T-helper 22 cell (primary cell): ENCODE data around the gene STARD13.
"Not testable (repeated sequence)": the region's sequence is repeated elsewhere in the genome, so short reads cannot be mapped to it uniquely, and the experiment has no call there.

Experiments used
- DNase-seq: peaks from one replicate; pipeline ENCODE4 v3.0.0-alpha.2; 2020; ENCODE audit warnings: low read depth

STARD13 gene

DNA sequence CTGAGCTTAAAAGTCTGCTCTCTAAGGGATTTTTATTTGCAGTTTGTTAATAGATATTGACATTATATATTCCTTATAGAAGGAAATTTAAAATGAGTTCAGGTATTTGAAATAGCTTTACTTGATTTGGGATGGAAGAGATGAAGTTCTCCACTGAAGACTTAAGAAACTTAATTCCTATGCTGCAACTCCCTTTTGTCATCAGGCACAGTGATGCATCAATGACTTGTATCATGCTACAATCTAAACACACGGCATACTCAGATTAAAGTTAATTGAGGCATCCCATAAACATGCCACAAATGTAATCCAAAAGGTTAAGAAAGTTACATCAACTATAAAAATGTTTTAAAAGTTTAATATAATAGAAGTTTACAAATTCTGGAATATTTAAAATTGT, 109.0 kb downstream of the STARD13 start:
- DNase-seq, result no peak

DNA sequence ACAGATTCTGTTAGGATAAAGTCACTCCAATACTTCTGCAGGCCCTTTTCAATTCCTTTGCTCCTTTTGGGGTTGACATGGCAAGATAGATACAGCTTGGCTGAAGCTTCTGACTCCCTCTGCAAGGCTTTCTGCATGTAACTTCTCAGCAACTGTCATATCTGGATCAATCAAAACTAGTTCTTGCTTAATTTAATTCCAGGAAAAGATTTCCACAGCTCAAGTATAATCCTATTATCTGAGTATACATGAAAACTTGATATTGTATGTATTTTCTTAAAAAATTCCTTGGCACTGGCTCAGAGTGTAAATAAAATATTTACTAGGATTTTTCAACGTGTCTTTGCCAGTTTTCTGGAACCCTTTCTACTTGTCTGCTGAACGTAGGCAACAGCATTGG, 109.6 kb downstream of the STARD13 start:
- DNase-seq, result no peak

DNA sequence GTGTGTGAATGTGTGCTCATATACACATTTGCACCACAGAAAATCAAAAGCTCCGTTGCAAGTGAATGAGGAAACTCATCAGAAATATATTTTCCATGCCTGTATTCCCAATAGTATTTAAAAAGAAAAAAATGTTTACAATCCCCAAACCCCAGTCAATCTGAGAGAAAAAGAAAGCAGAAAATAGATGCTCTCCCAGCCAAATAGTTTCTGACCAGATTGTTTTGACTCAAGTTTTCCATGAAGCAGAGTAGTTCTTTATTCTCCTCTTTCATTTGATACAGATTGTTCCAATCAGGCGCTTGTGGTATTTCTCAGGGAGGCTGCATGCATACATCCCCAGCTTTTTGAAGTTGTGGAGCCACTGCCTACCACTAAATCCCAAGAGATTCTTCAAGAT, 110.6 kb downstream of the STARD13 start:
- no peak for DNase-seq

DNA sequence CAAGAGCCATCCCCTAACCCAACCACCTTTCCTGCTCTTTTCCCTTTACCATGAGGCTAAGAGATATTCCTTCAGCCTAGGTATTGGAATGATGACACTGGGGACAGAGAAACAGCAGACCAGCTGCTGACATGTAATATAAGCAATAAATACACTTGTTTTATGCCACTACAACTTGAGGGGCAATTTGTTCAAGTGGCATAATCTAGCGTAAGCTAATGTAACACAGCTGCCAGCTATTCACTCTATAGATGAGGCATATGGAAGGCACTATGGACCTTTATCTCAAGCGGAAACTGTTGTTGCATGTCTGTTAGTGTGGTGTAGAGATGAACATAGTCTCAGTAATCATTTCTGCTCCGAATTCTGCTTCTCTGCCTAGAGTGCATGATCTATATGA, 111.1 kb downstream of the STARD13 start:
- DNase-seq, result no peak

DNA sequence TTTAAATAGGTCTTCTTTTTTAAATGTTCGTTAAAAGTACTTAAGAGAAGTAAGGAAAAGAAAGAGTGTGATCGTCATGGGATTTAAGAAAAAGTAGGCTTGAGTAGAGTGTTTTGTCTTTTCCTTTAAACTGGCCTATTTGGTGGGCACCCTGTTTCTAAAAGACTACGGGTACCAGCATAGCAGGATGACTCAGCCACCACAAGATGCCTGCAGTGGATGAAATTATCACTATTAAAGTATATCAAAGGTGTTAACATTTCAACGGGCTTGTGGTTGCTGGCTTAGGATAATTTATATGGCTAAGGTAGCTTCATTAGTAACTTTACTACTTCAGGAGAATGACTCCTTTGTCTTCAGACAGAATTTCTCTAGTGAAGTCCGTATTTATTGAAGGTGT, 112.6 kb downstream of the STARD13 start:
- DNase-seq, result no peak

DNA sequence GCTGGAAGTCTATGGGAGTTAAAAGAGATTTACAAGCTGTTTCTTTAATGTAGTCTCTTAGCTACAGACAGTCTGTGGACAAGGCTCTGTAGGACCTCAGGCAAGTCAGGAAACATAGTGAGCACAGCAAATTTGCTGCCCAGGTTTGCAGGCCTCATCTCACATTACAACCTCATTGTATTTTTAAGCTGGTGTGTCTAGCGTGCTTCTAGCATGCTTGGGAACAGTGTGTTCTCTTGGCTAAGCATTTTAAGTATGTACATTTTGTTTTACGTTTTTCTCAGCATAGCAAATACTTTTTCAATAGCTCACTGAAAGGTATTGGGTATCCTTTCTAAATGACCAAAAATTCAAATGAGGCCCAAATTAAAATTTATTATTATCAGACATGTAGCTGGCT, 113.2 kb downstream of the STARD13 start:
- DNase-seq, result no peak

DNA sequence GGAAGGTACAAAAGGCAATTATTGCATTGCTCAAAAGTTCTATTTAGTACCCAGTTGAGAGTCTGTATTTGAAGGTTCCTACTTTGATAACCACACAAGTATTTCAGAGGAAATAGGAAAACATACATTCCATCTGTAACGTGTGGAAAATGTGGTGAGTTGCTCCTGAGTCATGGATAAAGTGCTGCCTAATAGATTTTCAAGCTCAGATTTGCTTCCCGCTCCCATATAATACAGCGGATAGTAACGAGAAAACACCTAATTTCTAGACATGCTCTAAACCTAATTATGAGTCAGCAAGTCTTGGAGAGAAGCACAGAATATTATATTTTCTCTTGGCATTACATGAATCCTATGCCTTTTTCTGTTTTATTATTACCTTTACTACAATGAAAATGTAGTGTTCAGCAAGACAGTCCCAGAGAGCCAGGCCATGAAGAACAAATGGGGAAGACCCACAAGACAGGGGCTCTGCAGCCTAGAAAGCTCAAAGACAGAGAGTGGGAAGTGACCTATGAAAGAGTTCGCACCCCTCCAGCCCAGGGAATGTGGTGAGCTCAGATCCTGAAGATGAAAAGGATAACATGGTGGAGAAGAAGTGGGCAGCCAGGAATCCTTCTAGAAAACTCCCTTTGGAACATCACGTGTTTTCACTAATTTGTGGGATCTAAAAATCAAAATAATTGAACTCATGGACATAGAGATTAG, 116.1 kb downstream of the STARD13 start:
- DNase-seq, result no peak

DNA sequence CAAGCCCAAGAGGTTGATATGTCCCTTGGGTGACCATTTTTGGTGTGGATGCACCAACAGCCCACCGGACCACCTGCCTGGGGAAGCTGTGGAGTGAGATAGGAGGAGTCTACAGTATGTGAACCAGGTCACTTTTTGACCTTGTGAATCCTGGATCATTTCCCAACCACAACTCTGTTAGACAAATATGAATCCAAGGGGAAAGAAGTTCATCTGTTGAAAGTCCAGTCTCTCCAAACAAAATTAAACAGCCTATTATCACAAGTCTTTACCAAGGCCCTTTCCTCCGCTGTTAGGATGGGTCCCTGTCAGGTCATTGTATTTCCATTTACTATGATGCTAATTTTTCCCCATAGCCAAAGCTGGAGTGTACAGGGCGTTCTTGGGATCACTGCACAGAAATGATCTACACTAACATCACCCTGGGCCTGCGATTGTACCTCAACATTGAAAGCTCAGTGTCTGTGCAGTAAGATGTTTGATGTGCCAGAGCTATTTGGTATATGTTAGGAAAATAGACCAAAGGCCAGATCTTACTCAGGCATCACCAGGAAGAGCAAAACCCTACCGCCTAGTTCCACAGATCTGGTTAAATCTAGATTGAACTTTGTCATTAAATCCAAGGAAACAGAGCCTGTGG, 117.1 kb downstream of the STARD13 start:
- no peak for DNase-seq

DNA sequence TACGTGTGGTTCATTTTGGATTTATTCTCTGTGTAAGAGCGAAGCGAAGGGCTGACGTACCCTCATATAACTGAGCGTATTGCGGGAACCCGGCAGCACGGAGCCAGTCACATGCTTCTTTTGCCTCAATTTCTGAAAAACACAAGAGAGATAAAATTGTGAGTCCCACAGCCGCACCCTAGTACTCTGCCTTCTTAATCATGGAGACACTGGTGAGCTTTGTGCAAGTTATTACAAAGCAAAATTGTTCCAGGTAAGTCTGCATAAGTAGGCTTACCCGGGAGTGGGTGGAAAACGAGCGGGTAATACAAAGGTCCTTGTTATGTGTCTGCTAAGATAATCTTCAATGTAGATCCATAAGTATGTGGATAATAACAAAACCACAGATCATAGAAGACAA, 118.1 kb downstream of the STARD13 start:
- DNase-seq, result no peak

DNA sequence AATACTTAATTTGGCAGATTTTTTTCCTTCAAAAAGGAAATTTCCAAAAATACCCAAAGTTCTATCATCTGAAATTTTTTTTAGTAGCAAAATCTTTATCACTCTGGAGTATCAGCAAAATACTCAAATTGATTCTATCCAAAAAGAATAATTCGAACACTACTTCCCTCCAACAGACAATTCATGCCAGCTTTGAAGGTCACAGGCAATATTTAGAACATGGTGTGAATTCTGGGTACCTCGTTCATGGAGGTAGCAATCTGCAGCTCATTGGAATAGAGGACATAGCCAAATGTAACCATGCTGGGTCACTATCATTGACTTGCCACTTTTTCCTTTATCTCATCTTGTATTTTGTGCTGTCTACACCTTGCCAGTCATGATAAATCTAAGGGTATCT, 119.8 kb downstream of the STARD13 start:
- no peak for DNase-seq

DNA sequence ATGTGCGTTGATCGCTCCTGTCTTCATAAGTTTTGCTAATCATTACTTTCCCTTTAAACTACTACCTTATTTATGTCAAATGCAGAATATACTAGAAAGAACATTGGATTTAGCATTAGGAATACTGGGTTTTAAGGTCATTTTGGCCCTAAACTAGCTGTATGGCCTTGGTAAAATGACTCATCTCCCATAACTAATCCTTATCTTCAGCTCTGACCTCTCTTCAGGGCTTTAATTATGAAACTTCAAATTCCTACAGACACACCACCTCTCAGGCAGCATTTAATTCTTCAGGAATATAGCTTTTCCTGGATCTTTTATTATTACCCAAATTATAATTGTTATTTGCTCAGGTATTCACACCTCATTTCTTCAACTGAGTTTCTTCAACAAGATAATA, 121.2 kb downstream of the STARD13 start:
- DNase-seq, result no peak

DNA sequence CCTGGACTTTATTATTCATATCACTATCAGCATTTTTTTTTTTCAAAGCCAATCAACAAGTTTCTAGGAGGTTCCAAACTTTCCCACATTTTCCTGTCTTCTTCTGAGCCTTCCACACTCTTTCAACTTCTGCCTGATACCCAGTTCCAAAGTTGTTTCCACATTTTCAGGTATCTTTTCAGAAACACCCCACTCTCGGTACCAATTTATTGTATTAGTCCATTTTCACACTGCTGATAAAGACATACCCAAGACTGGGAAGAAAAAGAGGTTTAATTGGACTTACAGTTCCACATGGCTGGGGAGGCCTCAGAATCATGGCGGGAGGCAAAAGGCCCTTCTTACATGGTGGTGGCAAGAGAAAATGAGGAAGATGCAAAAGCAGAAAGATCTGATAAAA, 122.8 kb downstream of the STARD13 start:
- DNase-seq, result not testable (repeated sequence)

DNA sequence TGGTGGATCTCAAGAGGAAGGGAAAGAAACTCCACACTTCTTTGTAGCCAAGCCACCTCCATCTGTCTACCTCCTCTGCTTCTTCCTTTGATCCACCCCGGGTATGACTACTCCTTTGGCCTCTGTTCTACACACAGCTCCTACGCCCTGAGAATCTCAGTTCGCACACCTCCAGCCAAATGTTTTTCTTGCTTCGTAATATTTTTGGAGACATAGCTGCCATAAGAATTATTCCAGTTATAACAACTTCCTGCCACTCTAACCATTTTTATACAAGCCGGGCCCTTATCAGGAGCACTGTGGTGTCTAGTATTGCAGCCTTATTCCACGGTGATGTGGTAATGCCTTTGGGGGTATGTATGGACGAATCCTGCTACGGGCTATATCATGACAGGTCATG, 126.7 kb downstream of the STARD13 start:
- DNase-seq, result no peak

DNA sequence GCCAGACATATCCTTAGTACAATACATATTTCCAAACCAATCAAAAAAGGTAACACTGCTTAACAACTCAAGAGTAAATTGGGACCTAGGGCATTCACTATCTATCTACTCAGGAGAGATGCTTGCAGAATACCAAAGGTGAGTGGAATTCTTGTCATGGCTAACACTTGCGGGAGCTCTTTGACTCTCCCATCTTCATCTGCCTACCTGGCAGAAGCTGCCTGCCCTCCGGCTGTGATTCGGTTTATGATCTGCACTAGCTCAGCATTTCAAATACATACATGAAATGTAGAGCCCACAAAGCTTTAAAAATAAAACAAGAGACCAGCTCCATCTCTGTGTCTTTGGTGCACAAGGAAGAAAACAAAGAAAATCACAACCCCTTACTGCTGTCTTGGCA, 127.3 kb downstream of the STARD13 start:
- DNase-seq, result no peak

DNA sequence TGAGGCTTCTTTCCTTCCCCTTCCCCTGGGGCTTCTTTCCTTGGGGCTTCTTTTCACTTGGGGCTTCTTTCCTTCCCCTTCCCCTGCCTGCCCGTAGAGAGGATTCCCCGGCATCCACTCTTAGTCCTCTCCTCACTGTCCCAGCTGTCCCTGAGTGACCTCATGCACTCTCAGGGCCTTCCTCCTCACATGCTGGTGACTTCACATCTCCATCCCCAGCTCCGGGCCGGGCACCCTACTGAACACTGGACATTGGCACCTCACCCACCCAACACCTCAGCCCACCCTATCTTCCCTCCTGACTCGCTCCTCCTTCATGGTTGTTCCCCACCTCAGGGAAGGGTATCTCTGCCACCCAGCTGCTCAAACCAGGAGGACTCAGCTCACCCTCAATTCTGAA, 130.6 kb downstream of the STARD13 start:
- no peak for DNase-seq

DNA sequence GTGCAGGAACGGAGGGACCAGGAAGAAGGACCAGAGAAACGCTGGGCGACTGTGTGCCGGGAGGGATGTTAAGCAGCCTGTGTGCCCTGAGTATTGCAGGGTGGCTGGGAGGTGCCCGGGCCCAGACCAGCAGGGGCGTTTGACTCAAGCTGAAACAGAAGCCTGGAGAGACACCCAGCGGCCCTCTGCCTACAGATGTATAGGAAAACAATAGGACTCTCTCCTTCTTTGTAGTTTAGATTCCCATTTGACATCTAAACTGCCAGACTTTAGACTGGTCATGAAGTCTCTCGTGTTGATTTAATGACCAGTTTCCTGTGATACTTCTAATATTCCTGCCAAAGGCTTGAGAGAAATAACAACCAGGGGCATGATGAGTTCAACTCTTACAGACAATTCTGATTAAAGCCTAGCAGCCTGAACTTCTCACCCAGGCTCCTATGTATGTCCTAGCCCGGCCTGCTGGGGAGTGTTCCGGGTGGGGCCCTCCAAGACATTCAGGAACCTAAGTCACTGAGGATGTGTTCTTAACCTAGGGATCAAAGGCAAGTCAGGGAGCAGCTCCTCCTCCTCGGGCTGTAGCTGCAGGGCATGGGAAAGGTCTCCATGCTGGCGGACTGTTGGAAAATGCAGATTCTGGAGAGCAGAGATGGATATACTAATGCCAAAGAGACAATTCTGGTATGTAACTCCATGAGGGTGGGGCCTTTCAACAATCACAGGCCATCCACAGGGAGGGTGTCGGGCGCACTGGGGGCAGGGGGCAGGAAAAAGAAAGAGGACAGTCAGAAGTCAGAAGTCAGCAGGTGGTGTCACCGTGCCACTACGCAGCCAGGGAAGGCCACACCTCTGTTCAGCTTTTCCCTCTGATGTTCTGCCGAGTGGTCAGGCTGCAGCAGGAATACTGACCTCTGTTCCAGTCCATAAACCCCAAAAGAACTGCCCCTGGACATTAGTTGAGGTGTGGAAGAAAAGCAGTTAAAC, 131.8 kb downstream of the STARD13 start:
- DNase-seq, result no peak

DNA sequence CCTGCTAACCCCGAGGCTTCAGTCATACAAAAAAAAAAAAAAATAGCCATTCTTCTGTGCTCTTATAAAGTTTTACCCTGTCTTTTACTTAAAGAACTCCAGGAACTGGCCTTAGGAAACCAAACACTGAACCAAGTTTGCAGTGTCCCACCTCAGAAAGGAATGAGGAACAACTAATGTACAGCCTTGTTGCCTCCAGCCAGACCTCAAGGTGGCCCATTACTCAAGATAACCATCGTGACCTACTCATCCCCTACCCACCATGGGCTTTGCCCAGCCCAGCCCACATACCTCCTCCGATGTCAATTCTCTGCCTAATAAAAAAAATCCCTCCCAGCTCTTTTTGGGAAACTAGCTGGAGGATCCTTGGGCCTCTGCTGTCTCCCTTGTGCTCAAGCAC, 133.2 kb downstream of the STARD13 start:
- no peak for DNase-seq

DNA sequence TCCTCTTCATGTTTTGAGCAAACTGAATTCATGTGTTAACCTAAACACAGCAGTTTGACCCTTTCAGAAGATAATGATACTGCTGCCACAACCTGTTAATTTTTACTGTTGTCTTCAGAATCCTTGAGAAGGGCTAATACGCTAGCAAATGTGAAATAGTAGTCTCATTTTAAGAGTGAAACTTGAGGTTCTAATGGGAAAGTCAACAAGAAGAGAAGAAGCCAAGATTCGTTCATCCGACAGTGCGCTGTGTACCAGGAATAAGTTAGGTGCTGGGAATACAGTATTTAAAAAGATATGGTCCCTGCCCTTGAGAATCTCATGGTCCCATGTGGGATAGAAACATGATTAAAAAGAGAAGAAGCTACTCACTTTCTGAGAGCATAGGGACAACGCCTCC, 134.9 kb downstream of the STARD13 start:
- DNase-seq, result no peak

DNA sequence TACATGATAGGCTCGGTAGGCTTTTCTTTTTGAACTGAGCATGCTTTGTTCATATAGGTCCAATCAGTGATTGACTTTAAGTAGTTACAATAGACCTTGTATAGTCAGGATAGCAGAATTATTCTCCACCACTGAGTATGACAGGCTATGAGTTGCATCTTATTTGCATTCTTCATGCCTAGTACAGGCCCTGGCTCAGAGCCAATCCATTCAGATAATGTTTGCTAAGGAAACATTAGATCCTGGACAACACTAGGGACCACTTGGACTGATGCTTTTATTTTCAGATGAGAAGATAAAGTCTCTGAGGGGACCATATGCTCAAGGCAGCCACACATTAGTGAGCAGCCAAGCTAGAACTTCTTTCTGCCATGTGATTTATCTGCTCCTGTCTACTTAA, 135.4 kb downstream of the STARD13 start:
- DNase-seq, result no peak

DNA sequence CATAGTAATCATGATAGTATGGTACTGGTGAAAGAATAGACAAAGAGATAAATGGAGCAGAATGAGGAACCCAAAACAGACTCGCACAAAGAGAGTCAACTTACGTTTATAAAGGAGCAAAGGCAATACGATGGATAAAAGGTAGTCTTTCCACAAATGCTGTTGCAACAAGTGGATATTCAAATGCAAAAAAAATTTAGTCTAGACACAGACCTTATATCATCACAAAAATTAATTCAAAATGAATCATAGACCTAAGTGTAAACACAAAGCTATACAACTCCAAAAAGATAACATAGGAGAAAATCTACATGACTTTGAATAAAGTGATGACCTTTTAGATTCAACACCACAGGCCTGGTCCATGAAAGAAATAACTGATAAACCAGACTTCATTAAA, 137.7 kb downstream of the STARD13 start:
- no peak for DNase-seq

DNA sequence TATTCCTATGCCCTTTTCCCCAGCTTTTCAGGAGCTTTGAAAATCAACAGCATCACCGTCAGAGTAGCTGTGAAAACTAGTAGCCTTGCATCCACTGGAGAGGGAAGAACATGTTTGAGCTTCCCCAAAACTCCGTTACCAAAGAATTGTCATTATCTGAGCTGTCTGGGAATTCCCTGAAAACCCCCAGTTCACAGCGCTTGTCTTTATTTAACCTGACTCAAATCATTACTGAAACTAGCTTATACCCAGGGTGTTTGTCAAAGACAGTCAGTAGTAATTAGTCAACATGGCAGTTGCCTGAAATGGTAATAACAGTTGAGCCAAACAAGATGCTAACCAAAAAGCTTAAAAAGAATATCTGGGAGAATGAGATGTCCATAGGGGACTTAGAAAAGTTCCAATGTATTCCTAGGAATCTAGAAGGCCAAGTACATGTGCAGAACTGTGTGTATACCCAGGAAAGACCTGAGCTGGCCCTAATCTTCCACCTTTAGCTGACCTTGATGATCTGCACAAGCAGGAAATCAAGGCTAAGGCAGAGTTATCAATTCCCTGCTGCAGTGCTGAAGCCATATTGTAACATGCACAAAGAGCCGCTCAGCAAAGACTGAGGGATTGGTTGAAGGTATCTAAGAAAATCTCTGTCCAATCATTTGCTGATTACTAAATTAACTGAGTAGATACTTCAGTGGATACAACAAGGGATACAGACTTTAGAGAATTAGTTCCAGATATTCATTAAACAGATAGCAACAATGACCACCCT, 138.5 kb downstream of the STARD13 start:
- DNase-seq, result no peak

DNA sequence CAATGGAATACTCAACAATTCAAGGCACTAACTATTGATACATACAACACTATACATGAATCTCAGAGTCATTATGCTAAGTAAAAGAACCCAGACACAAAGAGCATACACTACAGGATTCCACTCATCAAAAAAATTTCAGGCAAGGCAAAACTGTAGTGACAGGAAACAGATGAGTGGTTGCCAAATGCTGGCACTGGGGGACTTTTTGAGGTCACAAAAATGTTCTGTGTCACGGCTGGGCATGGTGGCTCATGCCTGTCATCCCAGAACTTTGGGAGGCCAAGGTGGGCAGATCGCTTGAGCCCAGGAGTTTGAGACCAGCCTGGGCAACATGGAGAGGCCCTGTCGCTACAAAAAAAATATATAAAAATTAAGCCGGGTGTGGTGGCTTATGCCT, 139.9 kb downstream of the STARD13 start:
- DNase-seq, result no peak
